AG04450 (cell line): ENCODE measurements around the gene PTGDR. TPM values are rescaled to one million over a fixed set of nuclear protein-coding genes. Genes with fewer than 3 reads are reported as not detected.

Experiments
- CTCF ChIA-PET: fragments of 300-600, 350-600 bp; formaldehyde crosslinking; extraction: SDS; loops from one replicate; lab custom pipeline; 2022; ENCODE audit warnings: antibody characterized with exemption, inconsistent platforms; lab: Charles Lee
- POLR2A ChIA-PET: fragments of 350-600 bp; formaldehyde crosslinking; extraction: SDS; loops from one replicate; lab custom pipeline; 2021; ENCODE audit warnings: antibody characterized with exemption, inconsistent platforms; lab: Yijun Ruan, JAX
- DNase-seq: peaks from one replicate; pipeline ENCODE4 v3.0.0-alpha.2; 2011; ENCODE audit warnings: low read depth, low spot score
- H3K27ac ChIP-seq: one replicate; pipeline ENCODE4 v1.5.1; 2012; ENCODE audit warnings: low read depth, low read length, control low read depth
- H3K27me3 ChIP-seq: one replicate; pipeline ENCODE4 v1.6.0; 2012; ENCODE audit warnings: low read length; ENCODE audit not compliant: control insufficient read depth, insufficient read depth
- H3K4me3 ChIP-seq: 2 replicates; pipeline ENCODE4 v1.5.1; 2011; ENCODE audit warnings: mild to moderate bottlenecking, low read depth, low read length, control low read depth
- H3K9me3 ChIP-seq: 2 replicates; pipeline ENCODE4 v1.5.1; 2012; ENCODE audit warnings: low read length; ENCODE audit not compliant: control insufficient read depth, insufficient read depth
- polyA plus RNA-seq: library from polyadenylated mRNA; depleted of rRNA; stranded (reverse); fragments of >200 nt; gene quantifications from 2 replicates; pipeline ENCODE4 v1.2.3, GENCODE V29; 2011
- TF ChIP-seq, protein P1 (sequence below): IDR thresholded peaks from 2 replicates; pipeline ENCODE4 v1.5.1; 2011; ENCODE audit warnings: low read depth, low read length, control low read depth, inconsistent platforms

Gene PTGDR
- polyA plus RNA-seq, 1 experiment: not detected

DNA sequence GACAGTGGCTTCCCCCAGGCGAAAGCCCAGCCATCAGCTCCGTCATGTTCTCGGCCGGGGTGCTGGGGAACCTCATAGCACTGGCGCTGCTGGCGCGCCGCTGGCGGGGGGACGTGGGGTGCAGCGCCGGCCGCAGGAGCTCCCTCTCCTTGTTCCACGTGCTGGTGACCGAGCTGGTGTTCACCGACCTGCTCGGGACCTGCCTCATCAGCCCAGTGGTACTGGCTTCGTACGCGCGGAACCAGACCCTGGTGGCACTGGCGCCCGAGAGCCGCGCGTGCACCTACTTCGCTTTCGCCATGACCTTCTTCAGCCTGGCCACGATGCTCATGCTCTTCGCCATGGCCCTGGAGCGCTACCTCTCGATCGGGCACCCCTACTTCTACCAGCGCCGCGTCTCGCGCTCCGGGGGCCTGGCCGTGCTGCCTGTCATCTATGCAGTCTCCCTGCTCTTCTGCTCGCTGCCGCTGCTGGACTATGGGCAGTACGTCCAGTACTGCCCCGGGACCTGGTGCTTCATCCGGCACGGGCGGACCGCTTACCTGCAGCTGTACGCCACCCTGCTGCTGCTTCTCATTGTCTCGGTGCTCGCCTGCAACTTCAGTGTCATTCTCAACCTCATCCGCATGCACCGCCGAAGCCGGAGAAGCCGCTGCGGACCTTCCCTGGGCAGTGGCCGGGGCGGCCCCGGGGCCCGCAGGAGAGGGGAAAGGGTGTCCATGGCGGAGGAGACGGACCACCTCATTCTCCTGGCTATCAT lies 47.3 kb downstream of the PTGDR start:
- POLR2A ChIA-PET: interaction anchor here (1.0 to 1.6 kb wide), 3 partner anchors 143 to 246 kb away, joined by 3 to 13 read pairs (median 3); partner anchors contain the start of gene NID2
- Histone ChIP-seq H3K27ac (peak overlapping the region; percentile 39), H3K4me3 (peak overlapping the region; percentile 67), H3K27me3 (no peaks in the 10 kb centered on the region), H3K9me3 (no peaks in the 10 kb centered on the region)
- TF ChIP-seq, protein P1, sequence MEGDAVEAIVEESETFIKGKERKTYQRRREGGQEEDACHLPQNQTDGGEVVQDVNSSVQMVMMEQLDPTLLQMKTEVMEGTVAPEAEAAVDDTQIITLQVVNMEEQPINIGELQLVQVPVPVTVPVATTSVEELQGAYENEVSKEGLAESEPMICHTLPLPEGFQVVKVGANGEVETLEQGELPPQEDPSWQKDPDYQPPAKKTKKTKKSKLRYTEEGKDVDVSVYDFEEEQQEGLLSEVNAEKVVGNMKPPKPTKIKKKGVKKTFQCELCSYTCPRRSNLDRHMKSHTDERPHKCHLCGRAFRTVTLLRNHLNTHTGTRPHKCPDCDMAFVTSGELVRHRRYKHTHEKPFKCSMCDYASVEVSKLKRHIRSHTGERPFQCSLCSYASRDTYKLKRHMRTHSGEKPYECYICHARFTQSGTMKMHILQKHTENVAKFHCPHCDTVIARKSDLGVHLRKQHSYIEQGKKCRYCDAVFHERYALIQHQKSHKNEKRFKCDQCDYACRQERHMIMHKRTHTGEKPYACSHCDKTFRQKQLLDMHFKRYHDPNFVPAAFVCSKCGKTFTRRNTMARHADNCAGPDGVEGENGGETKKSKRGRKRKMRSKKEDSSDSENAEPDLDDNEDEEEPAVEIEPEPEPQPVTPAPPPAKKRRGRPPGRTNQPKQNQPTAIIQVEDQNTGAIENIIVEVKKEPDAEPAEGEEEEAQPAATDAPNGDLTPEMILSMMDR: no peak
- DNase-seq: no peak
- CTCF ChIA-PET: interaction anchor here (1.0 kb wide), 1 partner anchor 160 kb away, joined by 3 read pairs; no protein-coding TSS in a partner anchor

DNA sequence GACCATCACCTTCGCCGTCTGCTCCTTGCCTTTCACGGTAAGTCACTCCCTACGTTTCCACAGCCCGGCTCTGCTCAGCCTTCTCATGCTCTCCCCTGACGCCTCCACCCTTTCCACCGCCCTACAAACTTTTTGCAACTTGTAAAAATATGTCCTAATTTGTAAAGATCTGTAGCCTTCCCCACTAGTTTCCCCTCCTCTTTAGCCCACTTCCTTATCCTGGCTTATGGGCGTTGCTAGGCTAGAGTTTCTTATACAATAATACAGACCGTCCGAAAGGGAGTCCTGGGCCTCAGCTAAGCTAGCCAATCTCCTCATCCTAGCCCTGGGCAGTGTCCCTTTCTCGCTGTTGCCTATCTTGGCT lies 47.8 kb downstream of the PTGDR start:
- H3K27me3 ChIP-seq: no peaks in the 10 kb centered on the region
- H3K27ac ChIP-seq: peak overlapping the region; percentile 11
- CTCF ChIA-PET: no interaction called here
- POLR2A ChIA-PET: no interaction called here
- peak overlapping the region; percentile 67 for H3K4me3 ChIP-seq
- H3K9me3 ChIP-seq: no peaks in the 10 kb centered on the region
- TF ChIP-seq, protein P1: no peak
- no peak for DNase-seq

DNA sequence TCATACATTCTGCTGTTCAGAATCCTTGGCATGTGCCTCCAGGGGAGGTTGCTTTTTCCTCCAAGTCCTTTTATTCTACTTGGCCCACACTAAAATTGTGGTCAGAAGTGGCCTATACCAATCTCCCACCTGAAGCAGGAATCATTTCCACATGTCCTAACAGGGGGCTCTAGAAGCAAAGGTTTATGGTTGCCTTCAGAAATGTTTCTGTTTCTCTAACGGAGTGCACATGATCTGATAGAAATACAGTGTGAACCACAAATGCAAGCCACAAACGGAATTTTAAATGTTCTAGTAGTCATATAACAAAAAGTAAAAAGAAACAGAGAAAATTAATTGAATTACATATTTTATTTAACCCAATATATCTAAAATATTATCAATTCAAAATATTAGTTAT lies 50.6 kb downstream of the PTGDR start:
- peak overlapping the region; percentile 67 for H3K4me3 ChIP-seq
- CTCF ChIA-PET: interaction anchor here (1.0 to 2.2 kb wide), 5 partner anchors 13 to 322 kb away, joined by 3 to 6 read pairs (median 3); no protein-coding TSS in a partner anchor
- H3K27ac ChIP-seq: no peak overlapping the region
- POLR2A ChIA-PET: interaction anchor here (0.8 kb wide), 1 partner anchor 139 kb away, joined by 4 read pairs; no protein-coding TSS in a partner anchor
- no peaks in the 10 kb centered on the region for H3K27me3 ChIP-seq
- DNase-seq: no peak
- TF ChIP-seq, protein P1: no peak
- peaks cover 2% of the 10 kb centered on the region; the same call in 1 of the 2 replicates for H3K9me3 ChIP-seq

GRCh38 chr14:52318826-52319645 lies 51.5 kb downstream of the PTGDR start:
- DNase-seq: no peak
- H3K27ac ChIP-seq: no peak overlapping the region

More at GRCh38 chr14:52318826-52319645, 51.5 kb downstream of the PTGDR start:
- TF ChIP-seq, protein P1: no peak
- POLR2A ChIA-PET: no interaction called here
- CTCF ChIA-PET: interaction anchor here (0.6 to 2.2 kb wide), 3 partner anchors 18 to 147 kb away, joined by 3 to 6 read pairs (median 4); no protein-coding TSS in a partner anchor
- Histone ChIP-seq H3K4me3 (peak overlapping the region; percentile 67), H3K9me3 (peaks cover 2% of the 10 kb centered on the region; the same call in 1 of the 2 replicates), H3K27me3 (no peaks in the 10 kb centered on the region)
